ENCODE results near the gene BCR. TPM values are rescaled to one million over a fixed set of nuclear protein-coding genes. Genes with fewer than 3 reads are reported as not detected.

BCR gene
- total and polyA plus RNA-seq, 2 donors (not counting 1 experiment from before 2014, with no cell fraction given) = 30.2 to 46.4 TPM

GRCh38 chr22:23184100-23184763 lies 3.9 kb downstream of the BCR start:
- H3K27ac Mint-ChIP-seq = no peak overlapping the region

More at GRCh38 chr22:23184100-23184763, 3.9 kb downstream of the BCR start:
- peaks cover 49 to 77% of the 10 kb centered on the region in 2 donors for H3K4me1 ChIP-seq (ENCODE audit: control insufficient read depth in 2 of 2, insufficient read depth in 2 of 2, low read length in 2 of 2)
- H3K27me3 ChIP-seq (replicated peaks in 1 of 4; ENCODE audit: control extremely low read depth in 1 of 4, control insufficient read depth in 3 of 4, insufficient read depth in 4 of 4, low read length in 3 of 4) = peaks cover 0 to 11% (median 3%) of the 10 kb centered on the region in 4 experiments
- Mint-ChIP-seq H3K9me3 (ENCODE audit: insufficient read depth) (no peaks in the 10 kb centered on the region), H3K4me1 (peaks cover 43% of the 10 kb centered on the region), H3K4me3 (peak overlapping the region; percentile 49), H3K27me3 (peaks cover 7% of the 10 kb centered on the region)
- H3K4me3 ChIP-seq (ENCODE audit: control extremely low read depth in 1 of 5, extremely low read depth in 1 of 5, insufficient read depth in 1 of 5, low read depth in 2 of 5, low read length in 4 of 5) = no peak overlapping the region
- H2AFZ ChIP-seq (ENCODE audit: insufficient read depth, low read depth, low read length, poor library complexity, severe bottlenecking) = no peak overlapping the region
- POLR2A ChIA-PET = interaction anchor here (0.7 kb wide), 2 partner anchors 18 to 34 kb away, joined by 3 to 4 read pairs; no protein-coding TSS in a partner anchor
- H3K4me2 ChIP-seq (replicated peaks; ENCODE audit: low read depth, low read length, poor library complexity, severe bottlenecking) = peak overlapping the region; percentile 5
- WGBS (ENCODE audit: insufficient coverage) = no CpG with 5 or more reads among the region's 3 CpGs
- DNase-seq (no peak), ATAC-seq (ENCODE audit: low read depth) (no peak)
- peaks cover 82% of the 10 kb centered on the region for H3K79me2 ChIP-seq (ENCODE audit: control insufficient read depth, insufficient read depth, low read length)
- H3K36me3 ChIP-seq (replicated peaks in 1 of 2; ENCODE audit: control extremely low read depth in 1 of 2, control insufficient read depth in 1 of 2, extremely low read depth in 1 of 2, insufficient read depth in 2 of 2, low read length in 1 of 2) = no peaks in the 10 kb centered on the region
- H3K27ac ChIP-seq (ENCODE audit: low read length in 2 of 2) = no peak overlapping the region
- H3K9me3 ChIP-seq (ENCODE audit: control extremely low read depth in 1 of 3, control insufficient read depth in 2 of 3, insufficient read depth in 1 of 3, low read length in 2 of 3) = no peaks in the 10 kb centered on the region
- intact Hi-C loops (cut with micrococcal nuclease) = loop anchor here (5.0 kb wide), 1 partner anchor 37 kb away; the partner anchor contains the start of gene RAB36
- TF ChIP-seq EZH2 (IDR thresholded peaks at IDR 0.05; ENCODE audit: borderline replicate concordance, insufficient read depth, low read depth, low read length, poor library complexity, severe bottlenecking) (no peak), CTCF (IDR thresholded peaks at IDR 0.05) (no peak)
- CTCF ChIA-PET = interaction anchor here (0.7 to 16.5 kb wide), 6 partner anchors 11 to 224 kb away, joined by 3 to 494 read pairs (median 3); no protein-coding TSS in a partner anchor
- peaks cover 50% of the 10 kb centered on the region for H4K20me1 ChIP-seq (ENCODE audit: control insufficient read depth, insufficient read depth, low read length, poor library complexity, severe bottlenecking)
- H3K9ac ChIP-seq (ENCODE audit: low read length) = no peak overlapping the region

All from B cell (primary cell).